ENCODE measurements around the gene AMPD1. TPM values are rescaled to one million over a fixed set of nuclear protein-coding genes. Genes with fewer than 3 reads are reported as not detected.

The AMPD1 gene
- total and polyA plus RNA-seq, 4 donors = 0.34 TPM; not detected in 3

DNA sequence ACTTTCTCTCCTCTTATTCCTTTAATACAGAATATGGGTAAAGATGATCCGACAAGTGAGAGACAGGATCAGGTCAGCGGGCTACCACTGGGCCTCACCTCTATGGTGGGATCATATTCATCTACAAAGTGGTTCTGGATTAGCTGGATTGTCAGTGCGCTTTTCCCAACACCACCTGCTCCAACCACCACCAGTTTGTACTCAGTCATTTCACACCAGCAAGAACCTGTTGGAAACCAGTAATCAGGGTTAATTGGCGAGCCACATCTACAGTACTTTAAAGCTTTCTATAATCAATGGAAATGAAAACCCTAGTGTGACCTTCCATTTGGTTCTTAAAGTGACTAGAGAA, 20.6 kb upstream of the AMPD1 start:
- ATAC-seq (ENCODE audit: insufficient read depth, low FRiP score) (no peak), DNase-seq (no peak)
- peak overlapping the region; percentile 76 for H3K4me3 ChIP-seq
- H3K9ac ChIP-seq (ENCODE audit: insufficient read depth in 1 of 2, low read length in 2 of 2) = peak overlapping the region; percentile 98
- TF ChIP-seq, protein P1, sequence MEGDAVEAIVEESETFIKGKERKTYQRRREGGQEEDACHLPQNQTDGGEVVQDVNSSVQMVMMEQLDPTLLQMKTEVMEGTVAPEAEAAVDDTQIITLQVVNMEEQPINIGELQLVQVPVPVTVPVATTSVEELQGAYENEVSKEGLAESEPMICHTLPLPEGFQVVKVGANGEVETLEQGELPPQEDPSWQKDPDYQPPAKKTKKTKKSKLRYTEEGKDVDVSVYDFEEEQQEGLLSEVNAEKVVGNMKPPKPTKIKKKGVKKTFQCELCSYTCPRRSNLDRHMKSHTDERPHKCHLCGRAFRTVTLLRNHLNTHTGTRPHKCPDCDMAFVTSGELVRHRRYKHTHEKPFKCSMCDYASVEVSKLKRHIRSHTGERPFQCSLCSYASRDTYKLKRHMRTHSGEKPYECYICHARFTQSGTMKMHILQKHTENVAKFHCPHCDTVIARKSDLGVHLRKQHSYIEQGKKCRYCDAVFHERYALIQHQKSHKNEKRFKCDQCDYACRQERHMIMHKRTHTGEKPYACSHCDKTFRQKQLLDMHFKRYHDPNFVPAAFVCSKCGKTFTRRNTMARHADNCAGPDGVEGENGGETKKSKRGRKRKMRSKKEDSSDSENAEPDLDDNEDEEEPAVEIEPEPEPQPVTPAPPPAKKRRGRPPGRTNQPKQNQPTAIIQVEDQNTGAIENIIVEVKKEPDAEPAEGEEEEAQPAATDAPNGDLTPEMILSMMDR (IDR thresholded peaks at IDR 0.05; ENCODE audit: control extremely low read depth, extremely low read depth) = no peak
- H3K4me1 ChIP-seq (ENCODE audit: control insufficient read depth in 5 of 5, insufficient read depth in 5 of 5, low read length in 5 of 5) = peaks cover 0 to 11% (median 3%) of the 10 kb centered on the region in 5 donors
- H3K36me3 ChIP-seq (ENCODE audit: control insufficient read depth in 4 of 4, insufficient read depth in 4 of 4, low read length in 4 of 4) = peaks cover 19 to 48% (median 38%) of the 10 kb centered on the region in 4 donors
- peak overlapping the region; percentile 93 to 95 for H3K27ac ChIP-seq (ENCODE audit: low read depth in 1 of 2, low read length in 1 of 2)
- no peaks in the 10 kb centered on the region for H3K9me3 ChIP-seq (ENCODE audit: control insufficient read depth in 4 of 4, insufficient read depth in 3 of 4, low read length in 3 of 4)
- WGBS, 2 donors = 33 to 46% methylated on average over 4 of the region's 4 CpGs
- no peaks in the 10 kb centered on the region for H3K27me3 ChIP-seq (ENCODE audit: control insufficient read depth in 3 of 3, insufficient read depth in 3 of 3, low read length in 2 of 3)

DNA sequence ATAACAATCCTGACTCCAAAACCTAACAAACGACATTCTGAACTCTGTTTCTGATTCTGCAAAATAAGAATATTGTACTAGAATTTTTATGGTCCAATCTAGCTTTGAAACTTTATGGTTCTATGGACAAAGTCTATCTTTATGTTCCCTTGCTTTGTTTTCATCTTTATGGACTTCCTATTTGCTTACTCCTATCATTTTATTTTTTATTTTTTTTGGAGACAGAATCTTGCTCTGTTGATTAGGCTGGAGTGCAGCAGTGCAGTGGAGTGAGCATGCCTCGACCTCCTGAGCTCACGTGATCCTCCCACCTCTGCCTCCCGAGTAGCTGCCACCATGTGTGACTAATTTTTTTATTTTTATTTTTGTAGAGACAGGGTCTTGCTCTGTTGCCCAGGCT, 17.6 kb upstream of the AMPD1 start:
- ATAC-seq (ENCODE audit: insufficient read depth, low FRiP score) (no peak), DNase-seq (no peak)
- Histone ChIP-seq H3K4me1 (ENCODE audit: control insufficient read depth in 5 of 5, insufficient read depth in 5 of 5, low read length in 5 of 5) (peaks cover 0 to 11% (median 3%) of the 10 kb centered on the region in 5 donors), H3K9ac (ENCODE audit: insufficient read depth in 1 of 2, low read length in 2 of 2) (no peak overlapping the region), H3K4me3 (no peak overlapping the region), H3K36me3 (ENCODE audit: control insufficient read depth in 4 of 4, insufficient read depth in 4 of 4, low read length in 4 of 4) (peaks cover 15 to 43% (median 26%) of the 10 kb centered on the region in 4 donors), H3K27me3 (ENCODE audit: control insufficient read depth in 3 of 3, insufficient read depth in 3 of 3, low read length in 2 of 3) (no peaks in the 10 kb centered on the region), H3K9me3 (ENCODE audit: control insufficient read depth in 4 of 4, insufficient read depth in 3 of 4, low read length in 3 of 4) (no peaks in the 10 kb centered on the region), H3K27ac (ENCODE audit: low read depth in 1 of 2, low read length in 1 of 2) (no peak overlapping the region)
- TF ChIP-seq, protein P1 (IDR thresholded peaks at IDR 0.05; ENCODE audit: control extremely low read depth, extremely low read depth) = no peak
- WGBS, 2 donors = 89 to 94% methylated on average over 4 of the region's 4 CpGs

DNA sequence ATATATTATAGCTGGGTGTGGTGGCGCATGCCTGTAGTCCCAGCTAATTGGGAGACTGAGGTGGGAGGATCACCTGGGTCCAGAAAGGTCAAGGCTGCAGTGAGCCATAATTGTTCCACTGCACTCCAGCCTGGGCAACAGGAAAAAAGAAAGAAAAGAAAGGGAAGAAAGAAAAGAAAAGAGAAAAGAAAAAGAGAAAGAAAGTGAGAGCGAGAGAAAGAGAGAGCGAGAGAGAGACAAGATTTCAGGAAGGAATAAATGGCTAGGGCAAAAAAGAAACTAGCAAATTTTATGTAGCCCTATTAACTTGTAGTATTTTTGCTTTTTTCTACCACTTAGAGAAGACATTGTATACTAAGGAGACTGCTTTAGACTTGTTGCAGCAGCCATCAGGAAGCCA, 15.0 kb upstream of the AMPD1 start:
- WGBS, 2 donors = 97 to 99% methylated on average over 3 of the region's 3 CpGs
- DNase-seq (no peak), ATAC-seq (ENCODE audit: insufficient read depth, low FRiP score) (no peak)
- Histone ChIP-seq H3K27me3 (ENCODE audit: control insufficient read depth in 3 of 3, insufficient read depth in 3 of 3, low read length in 2 of 3) (no peaks in the 10 kb centered on the region), H3K27ac (ENCODE audit: low read depth in 1 of 2, low read length in 1 of 2) (no peak overlapping the region), H3K9ac (ENCODE audit: insufficient read depth in 1 of 2, low read length in 2 of 2) (no peak overlapping the region), H3K9me3 (ENCODE audit: control insufficient read depth in 4 of 4, insufficient read depth in 3 of 4, low read length in 3 of 4) (no peaks in the 10 kb centered on the region), H3K36me3 (ENCODE audit: control insufficient read depth in 4 of 4, insufficient read depth in 4 of 4, low read length in 4 of 4) (peaks cover 18 to 56% (median 25%) of the 10 kb centered on the region in 4 donors), H3K4me3 (no peak overlapping the region), H3K4me1 (ENCODE audit: control insufficient read depth in 5 of 5, insufficient read depth in 5 of 5, low read length in 5 of 5) (peaks cover 0 to 3% (median 0%) of the 10 kb centered on the region in 5 donors)
- TF ChIP-seq, protein P1 (IDR thresholded peaks at IDR 0.05; ENCODE audit: control extremely low read depth, extremely low read depth) = no peak

DNA sequence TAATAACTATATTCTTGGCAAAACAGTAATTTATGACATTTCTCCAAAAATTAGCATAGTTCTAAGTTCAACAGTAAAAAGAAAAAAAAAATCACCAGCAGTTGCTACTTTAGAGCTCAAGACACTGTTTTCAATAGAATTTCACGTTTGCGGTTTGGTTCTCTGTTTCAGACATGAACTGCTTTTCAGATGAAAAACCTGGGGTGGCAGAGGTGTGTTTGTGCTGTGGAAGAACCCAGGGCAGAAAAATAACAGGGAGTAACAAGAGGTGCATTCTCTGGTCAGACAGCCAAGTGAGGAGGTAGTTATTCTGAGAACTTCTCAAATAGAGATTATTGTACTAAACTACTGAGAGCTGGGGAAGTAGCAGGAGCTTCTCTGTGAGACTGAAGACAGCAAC, 12.3 kb upstream of the AMPD1 start:
- Histone ChIP-seq H3K4me3 (no peak overlapping the region), H3K9ac (ENCODE audit: insufficient read depth in 1 of 2, low read length in 2 of 2) (no peak overlapping the region), H3K9me3 (ENCODE audit: control insufficient read depth in 4 of 4, insufficient read depth in 3 of 4, low read length in 3 of 4) (no peaks in the 10 kb centered on the region), H3K27me3 (ENCODE audit: control insufficient read depth in 3 of 3, insufficient read depth in 3 of 3, low read length in 2 of 3) (no peaks in the 10 kb centered on the region), H3K36me3 (ENCODE audit: control insufficient read depth in 4 of 4, insufficient read depth in 4 of 4, low read length in 4 of 4) (peaks cover 17 to 50% (median 22%) of the 10 kb centered on the region in 4 donors), H3K27ac (ENCODE audit: low read depth in 1 of 2, low read length in 1 of 2) (no peak overlapping the region), H3K4me1 (ENCODE audit: control insufficient read depth in 5 of 5, insufficient read depth in 5 of 5, low read length in 5 of 5) (no peaks in the 10 kb centered on the region)
- 92 to 97% methylated on average over 2 of the region's 2 CpGs for WGBS, 2 donors
- ATAC-seq (ENCODE audit: insufficient read depth, low FRiP score) (no peak), DNase-seq (no peak)
- TF ChIP-seq, protein P1 (IDR thresholded peaks at IDR 0.05; ENCODE audit: control extremely low read depth, extremely low read depth) = no peak

All from lung (tissue), 12 donors.